Tibial nerve (tissue), 3 donors: ENCODE measurements around the gene TSSC4.

Source experiments
- POLR2A ChIP-seq, 2 donors: fragments of 450-650 bp; IDR thresholded peaks; one replicate each; pipeline ENCODE4 v1.6.1; 2017; ENCODE audit warnings: antibody characterized with exemption in 2 of 2, mild to moderate bottlenecking in 2 of 2, moderate library complexity in 2 of 2
- TF ChIP-seq, protein P1 (sequence below), 5 experiments: fragments of 200-600 bp in 3 of 5; fragments of 450-650 bp in 2 of 5; sonication (generic) in 3 of 5; IDR thresholded peaks; one replicate each; pipeline ENCODE4 v1.5.1; 2016 to 2019; ENCODE audit warnings: antibody characterized with exemption in 5 of 5, mild to moderate bottlenecking in 3 of 5, moderate library complexity in 2 of 5

DNA sequence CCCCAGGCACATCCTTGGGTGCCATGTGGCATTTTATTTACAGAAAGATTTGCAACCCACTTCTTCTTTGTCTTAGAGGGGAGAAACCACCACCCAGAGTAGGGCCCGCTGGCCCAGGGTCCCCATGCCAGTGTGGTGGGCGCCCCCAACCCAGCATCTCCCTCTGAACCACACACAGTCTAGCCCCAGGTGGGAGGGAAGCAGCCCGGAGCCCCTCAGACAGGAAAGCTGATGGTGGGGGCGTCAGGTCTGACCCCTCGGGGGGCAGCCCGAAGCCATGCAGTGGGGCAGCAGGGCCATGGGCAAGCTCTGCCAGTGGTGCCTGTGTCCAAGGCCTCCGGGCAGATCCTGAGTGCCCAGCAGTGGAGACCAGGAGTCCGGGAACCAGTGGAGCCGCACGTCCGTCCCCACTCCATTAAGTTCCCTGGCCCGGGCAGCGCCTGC is 32.1 kb downstream of the TSSC4 start:
- no peak for TF ChIP-seq POLR2A (IDR thresholded peaks at IDR 0.05)
- TF ChIP-seq, protein P1, sequence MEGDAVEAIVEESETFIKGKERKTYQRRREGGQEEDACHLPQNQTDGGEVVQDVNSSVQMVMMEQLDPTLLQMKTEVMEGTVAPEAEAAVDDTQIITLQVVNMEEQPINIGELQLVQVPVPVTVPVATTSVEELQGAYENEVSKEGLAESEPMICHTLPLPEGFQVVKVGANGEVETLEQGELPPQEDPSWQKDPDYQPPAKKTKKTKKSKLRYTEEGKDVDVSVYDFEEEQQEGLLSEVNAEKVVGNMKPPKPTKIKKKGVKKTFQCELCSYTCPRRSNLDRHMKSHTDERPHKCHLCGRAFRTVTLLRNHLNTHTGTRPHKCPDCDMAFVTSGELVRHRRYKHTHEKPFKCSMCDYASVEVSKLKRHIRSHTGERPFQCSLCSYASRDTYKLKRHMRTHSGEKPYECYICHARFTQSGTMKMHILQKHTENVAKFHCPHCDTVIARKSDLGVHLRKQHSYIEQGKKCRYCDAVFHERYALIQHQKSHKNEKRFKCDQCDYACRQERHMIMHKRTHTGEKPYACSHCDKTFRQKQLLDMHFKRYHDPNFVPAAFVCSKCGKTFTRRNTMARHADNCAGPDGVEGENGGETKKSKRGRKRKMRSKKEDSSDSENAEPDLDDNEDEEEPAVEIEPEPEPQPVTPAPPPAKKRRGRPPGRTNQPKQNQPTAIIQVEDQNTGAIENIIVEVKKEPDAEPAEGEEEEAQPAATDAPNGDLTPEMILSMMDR (IDR thresholded peaks at IDR 0.05), result no peak
